ENCODE measurements around the gene KLK15.

Gene KLK15, protein sequence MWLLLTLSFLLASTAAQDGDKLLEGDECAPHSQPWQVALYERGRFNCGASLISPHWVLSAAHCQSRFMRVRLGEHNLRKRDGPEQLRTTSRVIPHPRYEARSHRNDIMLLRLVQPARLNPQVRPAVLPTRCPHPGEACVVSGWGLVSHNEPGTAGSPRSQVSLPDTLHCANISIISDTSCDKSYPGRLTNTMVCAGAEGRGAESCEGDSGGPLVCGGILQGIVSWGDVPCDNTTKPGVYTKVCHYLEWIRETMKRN

DNA sequence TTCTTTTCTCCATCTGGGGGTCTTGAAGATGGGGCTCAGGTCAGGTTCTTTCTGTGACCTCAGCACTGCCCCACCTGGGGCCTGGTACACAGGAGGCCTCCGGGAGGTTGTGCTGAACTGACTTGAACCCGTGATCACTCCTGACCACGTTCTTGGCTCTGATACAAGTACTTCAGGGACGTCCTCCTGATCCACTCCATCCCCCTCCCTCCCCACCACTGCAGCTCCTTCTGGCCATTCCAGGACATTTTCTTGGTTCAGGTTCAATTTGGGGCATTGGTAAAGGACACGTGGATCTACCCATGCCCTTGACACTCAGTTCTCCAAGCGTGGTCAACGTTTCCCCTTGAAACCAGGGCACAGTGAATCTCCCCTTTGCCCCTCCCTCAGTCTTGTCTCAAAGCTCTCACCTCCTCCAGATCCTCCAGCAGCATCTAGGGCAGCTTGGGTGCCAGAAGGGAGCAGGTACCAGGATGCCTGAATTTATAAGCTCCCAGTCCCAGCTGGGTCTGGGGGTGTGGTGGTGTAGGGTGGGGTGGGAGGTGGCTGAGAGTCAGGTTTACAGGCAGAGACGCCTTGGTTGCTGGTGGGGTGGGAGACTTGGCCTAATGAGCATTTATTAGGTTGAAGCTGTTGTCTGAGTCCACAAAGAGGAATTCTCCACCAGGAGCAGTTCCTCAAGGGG, at the start of gene KLK15:
Gene KLK15, minus strand, starts transcription at position 458 of the 685 bp plus-strand sequence. CDS start 2,082 bp downstream, outside the sequence.
- no peak for DNase-seq (ENCODE audit: low spot score)

DNA sequence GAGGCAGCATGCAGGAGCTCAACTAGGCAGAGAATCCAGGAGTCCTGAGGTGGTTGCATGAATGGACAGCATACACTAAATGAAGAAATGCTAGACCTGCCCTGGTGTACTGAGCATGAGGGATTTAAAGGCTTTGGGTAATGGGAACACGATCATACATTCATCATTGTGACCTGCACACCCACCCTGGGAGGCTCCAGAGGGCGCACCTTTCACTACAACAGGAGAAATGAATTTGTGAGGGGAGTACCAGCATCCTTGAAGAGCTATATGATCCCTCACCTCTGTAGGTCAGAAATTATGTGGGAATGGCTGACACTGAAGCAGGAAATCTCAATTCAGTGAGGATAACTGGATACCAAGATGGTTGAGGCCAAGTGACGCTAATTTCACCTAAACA, 48.8 kb upstream of the KLK15 start:
- no peak for DNase-seq (ENCODE audit: low spot score)

DNA sequence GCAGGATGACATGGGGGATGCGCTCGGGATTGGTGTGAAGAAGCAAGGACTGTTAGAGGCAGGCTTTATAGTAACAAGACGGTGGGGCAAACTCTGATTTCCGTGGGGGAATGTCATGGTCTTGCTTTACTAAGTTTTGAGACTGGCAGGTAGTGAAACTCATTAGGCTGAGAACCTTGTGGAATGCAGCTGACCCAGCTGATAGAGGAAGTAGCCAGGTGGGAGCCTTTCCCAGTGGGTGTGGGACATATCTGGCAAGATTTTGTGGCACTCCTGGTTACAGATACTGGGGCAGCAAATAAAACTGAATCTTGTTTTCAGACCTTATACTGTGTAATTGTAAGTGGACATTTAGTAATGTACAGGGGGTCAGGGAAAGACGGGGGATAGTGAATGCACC, 46.9 kb upstream of the KLK15 start:
- no peak for DNase-seq (ENCODE audit: low spot score)

DNA sequence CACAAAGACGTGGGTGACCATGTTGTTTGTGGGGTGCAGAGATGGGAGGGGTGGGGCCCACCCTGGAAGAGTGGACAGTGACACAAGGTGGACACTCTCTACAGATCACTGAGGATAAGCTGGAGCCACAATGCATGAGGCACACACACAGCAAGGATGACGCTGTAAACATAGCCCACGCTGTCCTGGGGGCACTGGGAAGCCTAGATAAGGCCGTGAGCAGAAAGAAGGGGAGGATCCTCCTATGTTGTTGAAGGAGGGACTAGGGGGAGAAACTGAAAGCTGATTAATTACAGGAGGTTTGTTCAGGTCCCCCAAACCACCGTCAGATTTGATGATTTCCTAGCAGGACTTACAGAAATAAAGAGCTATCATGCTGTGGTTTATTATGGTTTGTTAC, 45.5 kb upstream of the KLK15 start:
- DNase-seq (ENCODE audit: low spot score): no peak

DNA sequence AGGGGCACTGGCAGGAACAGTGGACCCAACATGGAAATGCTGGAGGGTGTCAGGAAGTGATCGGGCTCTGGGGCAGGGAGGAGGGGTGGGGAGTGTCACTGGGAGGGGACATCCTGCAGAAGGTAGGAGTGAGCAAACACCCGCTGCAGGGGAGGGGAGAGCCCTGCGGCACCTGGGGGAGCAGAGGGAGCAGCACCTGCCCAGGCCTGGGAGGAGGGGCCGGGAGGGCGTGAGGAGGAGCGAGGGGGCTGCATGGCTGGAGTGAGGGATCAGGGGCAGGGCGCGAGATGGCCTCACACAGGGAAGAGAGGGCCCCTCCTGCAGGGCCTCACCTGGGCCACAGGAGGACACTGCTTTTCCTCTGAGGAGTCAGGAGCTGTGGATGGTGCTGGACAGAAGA, 44.0 kb upstream of the KLK15 start:
- DNase-seq (ENCODE audit: low spot score): no peak

DNA sequence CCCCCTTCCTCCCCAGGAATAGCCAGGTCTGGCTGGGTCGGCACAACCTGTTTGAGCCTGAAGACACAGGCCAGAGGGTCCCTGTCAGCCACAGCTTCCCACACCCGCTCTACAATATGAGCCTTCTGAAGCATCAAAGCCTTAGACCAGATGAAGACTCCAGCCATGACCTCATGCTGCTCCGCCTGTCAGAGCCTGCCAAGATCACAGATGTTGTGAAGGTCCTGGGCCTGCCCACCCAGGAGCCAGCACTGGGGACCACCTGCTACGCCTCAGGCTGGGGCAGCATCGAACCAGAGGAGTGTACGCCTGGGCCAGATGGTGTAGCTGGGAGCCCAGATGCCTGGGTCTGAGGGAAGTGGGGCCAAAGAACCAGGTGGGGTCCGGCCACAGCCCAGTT, 43.1 kb upstream of the KLK15 start:
- no peak for DNase-seq (ENCODE audit: low spot score)

DNA sequence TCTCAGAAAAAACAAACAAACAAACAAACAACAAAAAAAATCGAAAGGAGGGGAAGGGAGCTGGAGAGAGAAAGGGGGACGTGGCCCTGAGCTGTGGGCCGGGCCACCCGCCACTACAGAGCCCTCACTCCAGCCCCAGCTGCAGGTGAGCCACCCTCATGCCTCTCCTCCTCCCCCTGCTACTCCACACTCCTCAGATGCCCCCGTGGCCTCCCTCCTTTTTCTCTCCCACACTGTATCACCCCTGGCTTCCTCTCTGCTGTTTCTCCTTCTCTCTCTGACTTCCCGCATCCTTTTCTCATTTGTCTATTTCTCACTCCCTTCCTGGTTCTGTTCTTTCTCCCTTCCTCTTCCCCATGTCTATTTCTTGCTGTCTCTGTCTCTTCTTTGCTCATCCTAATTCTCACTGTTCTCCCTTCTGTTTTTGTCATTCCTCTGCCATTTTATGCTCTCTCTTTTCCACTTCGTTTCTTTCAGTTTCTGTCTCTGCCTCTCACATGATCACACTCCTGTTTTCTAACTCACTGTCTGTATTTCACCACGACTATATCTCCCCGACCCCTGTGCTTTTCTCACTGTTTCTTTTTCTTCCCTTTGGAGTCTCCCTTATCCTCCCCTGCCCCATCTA, 42.5 kb upstream of the KLK15 start:
- no peak for DNase-seq (ENCODE audit: low spot score)

DNA sequence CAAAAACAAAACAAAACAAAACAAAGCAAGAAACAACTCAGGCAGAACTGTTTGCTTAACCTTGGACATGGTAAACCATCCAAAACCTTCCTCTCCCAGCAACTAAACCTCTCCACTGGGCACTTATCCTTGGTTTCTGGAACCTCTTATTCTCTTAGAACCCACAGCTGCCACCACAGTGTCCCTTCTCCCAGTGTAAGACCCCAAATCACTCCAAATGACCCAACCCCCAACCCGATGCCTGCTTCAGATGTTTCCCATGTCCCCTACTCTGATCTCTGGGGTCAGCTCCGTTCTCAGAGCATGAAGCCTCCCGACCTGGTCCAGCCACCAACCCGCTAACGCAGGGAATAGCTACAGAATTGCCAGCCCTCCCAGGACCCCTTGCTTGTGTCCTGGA, 40.8 kb upstream of the KLK15 start:
- no peak for DNase-seq (ENCODE audit: low spot score)

DNA sequence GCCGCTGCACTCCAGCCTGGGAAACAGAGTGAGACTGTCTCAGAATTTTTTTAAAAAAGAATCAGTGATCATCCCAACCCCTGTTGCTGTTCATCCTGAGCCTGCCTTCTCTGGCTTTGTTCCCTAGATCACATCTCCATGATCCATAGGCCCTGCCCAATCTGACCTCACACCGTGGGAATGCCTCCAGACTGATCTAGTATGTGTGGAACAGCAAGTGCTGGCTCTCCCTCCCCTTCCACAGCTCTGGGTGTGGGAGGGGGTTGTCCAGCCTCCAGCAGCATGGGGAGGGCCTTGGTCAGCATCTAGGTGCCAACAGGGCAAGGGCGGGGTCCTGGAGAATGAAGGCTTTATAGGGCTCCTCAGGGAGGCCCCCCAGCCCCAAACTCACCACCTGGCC, 39.7 kb upstream of the KLK15 start, which contains the start of gene KLK2:
Gene KLK2, plus strand, starts transcription at position 384 of the 400 bp plus-strand sequence. CDS start 35 bp downstream, outside the sequence.
- DNase-seq (ENCODE audit: low spot score): no peak

DNA sequence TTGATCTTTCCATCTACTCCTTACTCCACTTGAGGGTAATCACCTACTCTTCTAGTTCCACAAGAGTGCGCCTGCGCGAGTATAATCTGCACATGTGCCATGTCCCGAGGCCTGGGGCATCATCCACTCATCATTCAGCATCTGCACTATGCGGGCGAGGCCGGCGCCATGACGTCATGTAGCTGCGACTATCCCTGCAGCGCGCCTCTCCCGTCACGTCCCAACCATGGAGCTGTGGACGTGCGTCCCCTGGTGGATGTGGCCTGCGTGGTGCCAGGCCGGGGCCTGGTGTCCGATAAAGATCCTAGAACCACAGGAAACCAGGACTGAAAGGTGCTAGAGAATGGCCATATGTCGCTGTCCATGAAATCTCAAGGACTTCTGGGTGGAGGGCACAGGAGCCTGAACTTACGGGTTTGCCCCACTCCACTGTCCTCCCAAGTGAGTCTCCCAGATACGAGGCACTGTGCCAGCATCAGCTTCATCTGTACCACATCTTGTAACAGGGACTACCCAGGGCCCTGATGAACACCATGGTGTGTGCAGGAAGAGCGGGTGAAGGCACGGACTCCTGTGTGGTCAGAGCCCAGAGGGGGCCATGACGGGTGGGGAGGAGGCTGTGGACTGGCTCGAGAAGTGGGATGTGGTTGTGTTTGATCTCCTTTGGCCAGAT, 37.2 kb upstream of the KLK15 start:
- DNase-seq (ENCODE audit: low spot score): no peak

DNA sequence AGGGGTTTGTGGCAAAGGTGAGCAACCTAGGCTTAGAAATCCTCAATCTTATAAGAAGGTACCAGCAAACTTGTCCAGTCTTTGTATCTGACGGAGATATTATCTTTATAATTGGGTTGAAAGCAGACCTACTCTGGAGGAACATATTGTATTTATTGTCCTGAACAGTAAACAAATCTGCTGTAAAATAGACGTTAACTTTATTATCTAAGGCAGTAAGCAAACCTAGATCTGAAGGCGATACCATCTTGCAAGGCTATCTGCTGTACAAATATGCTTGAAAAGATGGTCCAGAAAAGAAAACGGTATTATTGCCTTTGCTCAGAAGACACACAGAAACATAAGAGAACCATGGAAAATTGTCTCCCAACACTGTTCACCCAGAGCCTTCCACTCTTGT, 36.1 kb upstream of the KLK15 start:
- no peak for DNase-seq (ENCODE audit: low spot score)

DNA sequence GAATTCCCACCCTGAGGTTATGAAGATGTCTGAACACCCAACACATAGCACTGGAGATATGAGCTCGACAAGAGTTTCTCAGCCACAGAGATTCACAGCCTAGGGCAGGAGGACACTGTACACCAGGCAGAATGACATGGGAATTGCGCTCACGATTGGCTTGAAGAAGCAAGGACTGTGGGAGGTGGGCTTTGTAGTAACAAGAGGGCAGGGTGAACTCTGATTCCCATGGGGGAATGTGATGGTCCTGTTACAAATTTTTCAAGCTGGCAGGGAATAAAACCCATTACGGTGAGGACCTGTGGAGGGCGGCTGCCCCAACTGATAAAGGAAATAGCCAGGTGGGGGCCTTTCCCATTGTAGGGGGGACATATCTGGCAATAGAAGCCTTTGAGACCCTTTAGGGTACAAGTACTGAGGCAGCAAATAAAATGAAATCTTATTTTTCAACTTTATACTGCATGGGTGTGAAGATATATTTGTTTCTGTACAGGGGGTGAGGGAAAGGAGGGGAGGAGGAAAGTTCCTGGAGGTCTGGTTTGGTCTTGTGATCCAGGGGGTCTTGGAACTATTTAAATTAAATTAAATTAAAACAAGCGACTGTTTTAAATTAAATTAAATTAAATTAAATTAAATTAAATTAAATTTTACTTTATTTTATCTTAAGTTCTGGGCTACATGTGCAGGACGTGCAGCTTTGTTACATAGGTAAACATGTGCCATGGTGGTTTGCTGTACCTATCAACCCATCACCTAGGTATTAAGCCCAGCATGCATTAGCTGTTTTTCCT, 28.3 kb upstream of the KLK15 start:
- DNase-seq (ENCODE audit: low spot score): no peak

DNA sequence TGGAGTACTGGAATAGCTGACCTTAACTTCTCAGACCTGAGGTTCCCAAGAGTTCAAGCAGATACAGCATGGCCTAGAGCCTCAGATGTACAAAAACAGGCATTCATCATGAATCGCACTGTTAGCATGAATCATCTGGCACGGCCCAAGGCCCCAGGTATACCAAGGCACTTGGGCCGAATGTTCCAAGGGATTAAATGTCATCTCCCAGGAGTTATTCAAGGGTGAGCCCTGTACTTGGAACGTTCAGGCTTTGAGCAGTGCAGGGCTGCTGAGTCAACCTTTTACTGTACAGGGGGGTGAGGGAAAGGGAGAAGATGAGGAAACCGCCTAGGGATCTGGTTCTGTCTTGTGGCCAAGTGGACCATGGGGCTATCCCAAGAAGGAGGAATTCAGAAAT, 27.6 kb upstream of the KLK15 start:
- DNase-seq (ENCODE audit: low spot score): no peak

DNA sequence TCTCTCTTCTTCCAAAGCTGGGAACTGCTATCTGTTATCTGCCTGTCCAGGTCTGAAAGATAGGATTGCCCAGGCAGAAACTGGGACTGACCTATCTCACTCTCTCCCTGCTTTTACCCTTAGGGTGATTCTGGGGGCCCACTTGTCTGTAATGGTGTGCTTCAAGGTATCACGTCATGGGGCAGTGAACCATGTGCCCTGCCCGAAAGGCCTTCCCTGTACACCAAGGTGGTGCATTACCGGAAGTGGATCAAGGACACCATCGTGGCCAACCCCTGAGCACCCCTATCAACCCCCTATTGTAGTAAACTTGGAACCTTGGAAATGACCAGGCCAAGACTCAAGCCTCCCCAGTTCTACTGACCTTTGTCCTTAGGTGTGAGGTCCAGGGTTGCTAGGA, 26.5 kb upstream of the KLK15 start:
- no peak for DNase-seq (ENCODE audit: low spot score)

DNA sequence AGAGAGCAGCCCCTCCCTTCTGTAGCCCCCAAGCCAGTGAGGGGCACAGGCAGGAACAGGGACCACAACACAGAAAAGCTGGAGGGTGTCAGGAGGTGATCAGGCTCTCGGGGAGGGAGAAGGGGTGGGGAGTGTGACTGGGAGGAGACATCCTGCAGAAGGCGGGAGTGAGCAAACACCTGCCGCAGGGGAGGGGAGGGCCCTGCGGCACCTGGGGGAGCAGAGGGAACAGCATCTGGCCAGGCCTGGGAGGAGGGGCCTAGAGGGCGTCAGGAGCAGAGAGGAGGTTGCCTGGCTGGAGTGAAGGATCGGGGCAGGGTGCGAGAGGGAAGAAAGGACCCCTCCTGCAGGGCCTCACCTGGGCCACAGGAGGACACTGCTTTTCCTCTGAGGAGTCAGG, 25.5 kb upstream of the KLK15 start:
- DNase-seq (ENCODE audit: low spot score): no peak

DNA sequence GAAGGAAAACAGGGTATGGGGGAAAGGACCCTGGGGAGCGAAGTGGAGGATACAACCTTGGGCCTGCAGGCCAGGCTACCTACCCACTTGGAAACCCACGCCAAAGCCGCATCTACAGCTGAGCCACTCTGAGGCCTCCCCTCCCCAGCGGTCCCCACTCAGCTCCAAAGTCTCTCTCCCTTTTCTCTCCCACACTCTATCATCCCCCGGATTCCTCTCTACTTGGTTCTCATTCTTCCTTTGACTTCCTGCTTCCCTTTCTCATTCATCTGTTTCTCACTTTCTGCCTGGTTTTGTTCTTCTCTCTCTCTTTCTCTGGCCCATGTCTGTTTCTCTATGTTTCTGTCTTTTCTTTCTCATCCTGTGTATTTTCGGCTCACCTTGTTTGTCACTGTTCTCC, 24.0 kb upstream of the KLK15 start:
- no peak for DNase-seq (ENCODE audit: low spot score)

DNA sequence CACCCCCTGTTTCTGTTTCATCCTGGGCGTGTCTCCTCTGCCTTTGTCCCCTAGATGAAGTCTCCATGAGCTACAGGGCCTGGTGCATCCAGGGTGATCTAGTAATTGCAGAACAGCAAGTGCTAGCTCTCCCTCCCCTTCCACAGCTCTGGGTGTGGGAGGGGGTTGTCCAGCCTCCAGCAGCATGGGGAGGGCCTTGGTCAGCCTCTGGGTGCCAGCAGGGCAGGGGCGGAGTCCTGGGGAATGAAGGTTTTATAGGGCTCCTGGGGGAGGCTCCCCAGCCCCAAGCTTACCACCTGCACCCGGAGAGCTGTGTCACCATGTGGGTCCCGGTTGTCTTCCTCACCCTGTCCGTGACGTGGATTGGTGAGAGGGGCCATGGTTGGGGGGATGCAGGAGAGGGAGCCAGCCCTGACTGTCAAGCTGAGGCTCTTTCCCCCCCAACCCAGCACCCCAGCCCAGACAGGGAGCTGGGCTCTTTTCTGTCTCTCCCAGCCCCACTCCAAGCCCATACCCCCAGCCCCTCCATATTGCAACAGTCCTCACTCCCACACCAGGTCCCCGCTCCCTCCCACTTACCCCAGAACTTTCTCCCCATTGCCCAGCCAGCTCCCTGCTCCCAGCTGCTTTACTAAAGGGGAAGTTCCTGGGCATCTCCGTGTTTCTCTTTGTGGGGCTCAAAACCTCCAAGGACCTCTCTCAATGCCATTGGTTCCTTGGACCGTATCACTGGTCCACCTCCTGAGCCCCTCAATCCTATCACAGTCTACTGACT, 21.4 kb upstream of the KLK15 start, which contains the start of gene KLK3:
Gene KLK3, plus strand, starts transcription at position 280 of the 775 bp plus-strand sequence. Its CDS starts 41 bp downstream, at position 321.
- DNase-seq (ENCODE audit: low spot score): no peak

DNA sequence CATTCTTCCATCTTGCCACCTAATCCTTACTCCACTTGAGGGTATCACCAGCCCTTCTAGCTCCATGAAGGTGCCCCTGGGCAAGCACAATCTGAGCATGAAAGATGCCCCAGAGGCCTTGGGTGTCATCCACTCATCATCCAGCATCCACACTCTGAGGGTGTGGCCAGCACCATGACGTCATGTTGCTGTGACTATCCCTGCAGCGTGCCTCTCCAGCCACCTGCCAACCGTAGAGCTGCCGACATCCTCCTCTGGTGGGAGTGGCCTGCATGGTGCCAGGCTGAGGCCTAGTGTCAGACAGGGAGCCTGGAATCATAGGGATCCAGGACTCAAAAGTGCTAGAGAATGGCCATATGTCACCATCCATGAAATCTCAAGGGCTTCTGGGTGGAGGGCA, 18.2 kb upstream of the KLK15 start:
- no peak for DNase-seq (ENCODE audit: low spot score)

DNA sequence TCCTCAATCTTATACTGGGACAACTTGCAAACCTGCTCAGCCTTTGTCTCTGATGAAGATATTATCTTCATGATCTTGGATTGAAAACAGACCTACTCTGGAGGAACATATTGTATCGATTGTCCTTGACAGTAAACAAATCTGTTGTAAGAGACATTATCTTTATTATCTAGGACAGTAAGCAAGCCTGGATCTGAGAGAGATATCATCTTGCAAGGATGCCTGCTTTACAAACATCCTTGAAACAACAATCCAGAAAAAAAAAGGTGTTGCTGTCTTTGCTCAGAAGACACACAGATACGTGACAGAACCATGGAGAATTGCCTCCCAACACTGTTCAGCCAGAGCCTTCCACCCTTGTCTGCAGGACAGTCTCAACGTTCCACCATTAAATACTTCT, 17.4 kb upstream of the KLK15 start:
- DNase-seq (ENCODE audit: low spot score): no peak

DNA sequence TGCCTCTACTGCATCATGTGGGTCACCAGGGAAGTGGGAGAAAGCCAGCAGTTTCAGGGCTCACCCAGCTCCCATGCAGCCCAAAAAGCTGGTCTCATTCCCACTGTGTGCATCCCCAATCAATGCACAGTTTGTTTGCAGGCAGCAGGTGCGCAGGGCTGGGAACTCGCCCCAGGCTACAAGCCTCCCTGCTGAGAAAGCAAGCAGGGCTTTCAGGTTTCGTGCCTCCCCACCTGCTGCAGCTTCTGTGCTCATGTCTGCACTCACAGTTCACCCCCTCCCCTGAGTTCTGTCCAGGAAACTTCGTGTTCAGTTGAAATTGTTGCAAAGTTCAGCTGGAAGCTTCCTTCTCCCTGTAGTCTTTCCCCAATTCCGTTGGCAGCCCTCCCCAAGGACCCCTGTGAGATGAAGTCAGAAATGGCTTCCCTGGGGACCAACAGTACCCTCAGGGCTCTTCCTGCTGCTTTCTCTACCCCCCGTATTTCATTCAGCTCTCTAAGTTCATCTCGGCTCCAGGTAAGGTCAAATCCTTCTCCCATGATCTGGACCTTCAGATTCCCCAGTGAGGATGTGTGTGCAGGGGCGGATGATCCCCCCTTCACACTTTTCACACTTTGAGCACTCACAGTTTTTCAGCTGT, 11.0 kb upstream of the KLK15 start:
- no peak for DNase-seq (ENCODE audit: low spot score)
